ENCODE results near the gene DPP10.

DNA sequence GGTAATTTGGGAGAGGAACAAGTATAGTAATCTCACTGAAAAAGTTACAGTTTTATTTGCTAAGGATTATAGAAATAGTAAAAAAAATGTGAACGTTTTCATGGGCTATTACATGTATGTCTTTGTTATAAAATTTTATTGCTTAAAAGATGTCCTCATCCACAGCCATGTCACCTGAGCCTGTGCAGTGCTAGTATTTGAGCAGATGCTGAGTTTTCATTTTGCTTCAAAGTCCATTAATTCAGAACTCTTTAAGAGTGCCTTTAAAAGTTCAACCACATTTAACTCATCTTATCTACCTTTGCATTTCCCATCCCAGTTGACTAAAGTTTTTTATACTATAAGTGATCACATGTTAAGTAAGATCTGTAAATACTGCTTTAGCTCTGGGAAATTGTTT is 52.6 kb downstream of the DPP10 start:
- TF ChIP-seq, protein P1, sequence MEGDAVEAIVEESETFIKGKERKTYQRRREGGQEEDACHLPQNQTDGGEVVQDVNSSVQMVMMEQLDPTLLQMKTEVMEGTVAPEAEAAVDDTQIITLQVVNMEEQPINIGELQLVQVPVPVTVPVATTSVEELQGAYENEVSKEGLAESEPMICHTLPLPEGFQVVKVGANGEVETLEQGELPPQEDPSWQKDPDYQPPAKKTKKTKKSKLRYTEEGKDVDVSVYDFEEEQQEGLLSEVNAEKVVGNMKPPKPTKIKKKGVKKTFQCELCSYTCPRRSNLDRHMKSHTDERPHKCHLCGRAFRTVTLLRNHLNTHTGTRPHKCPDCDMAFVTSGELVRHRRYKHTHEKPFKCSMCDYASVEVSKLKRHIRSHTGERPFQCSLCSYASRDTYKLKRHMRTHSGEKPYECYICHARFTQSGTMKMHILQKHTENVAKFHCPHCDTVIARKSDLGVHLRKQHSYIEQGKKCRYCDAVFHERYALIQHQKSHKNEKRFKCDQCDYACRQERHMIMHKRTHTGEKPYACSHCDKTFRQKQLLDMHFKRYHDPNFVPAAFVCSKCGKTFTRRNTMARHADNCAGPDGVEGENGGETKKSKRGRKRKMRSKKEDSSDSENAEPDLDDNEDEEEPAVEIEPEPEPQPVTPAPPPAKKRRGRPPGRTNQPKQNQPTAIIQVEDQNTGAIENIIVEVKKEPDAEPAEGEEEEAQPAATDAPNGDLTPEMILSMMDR (conservative IDR thresholded peaks at IDR 0.05): no peak
- no peak for TF ChIP-seq ZFX (IDR thresholded peaks at IDR 0.05)

Data from C4-2B (cell line).